ENCODE results near the gene ARHGEF12.
A peak's percentile ranks its signal among the peaks of the same experiment; 100 is the strongest.

ARHGEF12 gene

DNA sequence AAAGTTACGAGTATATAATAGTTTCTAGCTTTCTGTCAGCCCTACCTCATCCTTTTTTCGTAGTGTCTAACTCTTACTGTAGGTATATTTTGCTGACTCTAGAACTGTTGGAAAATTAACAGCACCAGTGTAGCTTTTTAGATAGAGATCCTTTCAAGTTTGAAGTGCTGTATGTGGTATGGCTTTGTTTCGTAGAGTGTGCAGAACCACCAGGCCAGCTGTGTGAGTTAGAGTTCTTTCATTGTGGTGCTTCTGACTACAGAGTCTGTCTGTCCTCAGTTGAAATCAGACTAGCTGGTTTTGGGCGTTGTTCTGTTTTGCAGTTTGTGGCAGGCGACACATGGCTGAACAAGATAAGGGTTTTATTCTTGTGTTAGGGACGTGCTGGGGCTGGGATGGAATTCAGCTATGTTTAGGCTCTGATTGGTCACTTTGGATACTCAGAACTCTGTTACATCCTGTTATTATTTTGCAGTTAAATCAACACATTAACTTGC is 3.2 kb downstream of the ARHGEF12 start:
- Histone ChIP-seq H3F3A (ENCODE audit: insufficient read depth) (peaks cover 16% of the 10 kb centered on the region), H2AFZ (ENCODE audit: low read depth, low read length, severe bottlenecking) (no peak overlapping the region), H3K79me2 (ENCODE audit: insufficient read depth, low read length) (no peaks in the 10 kb centered on the region), H3K27me3 (ENCODE audit: low read length) (no peaks in the 10 kb centered on the region), H3K9me3 (ENCODE audit: insufficient read depth, low read length) (no peaks in the 10 kb centered on the region), H4K20me1 (ENCODE audit: low read depth, low read length) (peaks cover 46% of the 10 kb centered on the region), H3K27ac (ENCODE audit: low read depth, low read length) (no peak overlapping the region), H3K36me3 (ENCODE audit: low read length) (no peaks in the 10 kb centered on the region), H3K9ac (ENCODE audit: low read length) (no peak overlapping the region), H3K4me2 (ENCODE audit: low read depth, low read length, poor library complexity, severe bottlenecking) (peak overlapping the region; percentile 3), H3K4me3 (ENCODE audit: insufficient read depth, low read length, poor library complexity, severe bottlenecking) (no peak overlapping the region), H3K9me2 (replicated peaks; ENCODE audit: insufficient read depth, low read length) (no peaks in the 10 kb centered on the region)
- TF ChIP-seq, protein P1, sequence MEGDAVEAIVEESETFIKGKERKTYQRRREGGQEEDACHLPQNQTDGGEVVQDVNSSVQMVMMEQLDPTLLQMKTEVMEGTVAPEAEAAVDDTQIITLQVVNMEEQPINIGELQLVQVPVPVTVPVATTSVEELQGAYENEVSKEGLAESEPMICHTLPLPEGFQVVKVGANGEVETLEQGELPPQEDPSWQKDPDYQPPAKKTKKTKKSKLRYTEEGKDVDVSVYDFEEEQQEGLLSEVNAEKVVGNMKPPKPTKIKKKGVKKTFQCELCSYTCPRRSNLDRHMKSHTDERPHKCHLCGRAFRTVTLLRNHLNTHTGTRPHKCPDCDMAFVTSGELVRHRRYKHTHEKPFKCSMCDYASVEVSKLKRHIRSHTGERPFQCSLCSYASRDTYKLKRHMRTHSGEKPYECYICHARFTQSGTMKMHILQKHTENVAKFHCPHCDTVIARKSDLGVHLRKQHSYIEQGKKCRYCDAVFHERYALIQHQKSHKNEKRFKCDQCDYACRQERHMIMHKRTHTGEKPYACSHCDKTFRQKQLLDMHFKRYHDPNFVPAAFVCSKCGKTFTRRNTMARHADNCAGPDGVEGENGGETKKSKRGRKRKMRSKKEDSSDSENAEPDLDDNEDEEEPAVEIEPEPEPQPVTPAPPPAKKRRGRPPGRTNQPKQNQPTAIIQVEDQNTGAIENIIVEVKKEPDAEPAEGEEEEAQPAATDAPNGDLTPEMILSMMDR (IDR thresholded peaks at IDR 0.05; ENCODE audit: insufficient read depth, low read length, poor library complexity, severe bottlenecking) = no peak
- no peak for TF ChIP-seq EZH2phosphoT487 (conservative IDR thresholded peaks at IDR 0.05; ENCODE audit: low read length)

DNA sequence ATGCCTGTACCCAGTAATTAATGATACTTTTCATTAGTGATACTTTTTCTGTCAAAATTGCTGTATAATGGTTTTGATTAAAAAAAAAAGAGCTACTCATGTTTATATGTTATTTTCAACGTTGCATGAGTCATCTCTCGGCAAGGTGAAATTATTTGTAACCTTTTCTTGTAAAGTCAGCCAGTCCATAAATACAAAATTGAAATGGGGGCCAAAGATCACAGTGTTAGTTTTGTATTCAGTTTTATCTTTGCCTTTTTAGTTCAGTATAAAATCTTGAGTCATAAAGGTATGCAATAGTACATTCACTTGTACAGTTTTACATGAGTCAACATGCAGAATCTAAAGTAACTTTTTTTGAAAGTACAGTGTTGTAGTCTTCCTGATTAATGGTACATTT is 4.3 kb downstream of the ARHGEF12 start:
- no peak for TF ChIP-seq EZH2phosphoT487 (conservative IDR thresholded peaks at IDR 0.05; ENCODE audit: low read length)
- TF ChIP-seq, protein P1 (IDR thresholded peaks at IDR 0.05; ENCODE audit: insufficient read depth, low read length, poor library complexity, severe bottlenecking) = no peak
- no peak overlapping the region for H2AFZ ChIP-seq (ENCODE audit: low read depth, low read length, severe bottlenecking)
- H3K27ac ChIP-seq (ENCODE audit: low read depth, low read length) = no peak overlapping the region
- no peaks in the 10 kb centered on the region for H3K9me2 ChIP-seq (replicated peaks; ENCODE audit: insufficient read depth, low read length)
- H3K9ac ChIP-seq (ENCODE audit: low read length) = no peak overlapping the region
- H3K4me2 ChIP-seq (ENCODE audit: low read depth, low read length, poor library complexity, severe bottlenecking) = no peak overlapping the region
- H3K79me2 ChIP-seq (ENCODE audit: insufficient read depth, low read length) = no peaks in the 10 kb centered on the region
- H3K4me3 ChIP-seq (ENCODE audit: insufficient read depth, low read length, poor library complexity, severe bottlenecking) = no peak overlapping the region
- H3F3A ChIP-seq (ENCODE audit: insufficient read depth) = peaks cover 9% of the 10 kb centered on the region
- peaks cover 54% of the 10 kb centered on the region for H4K20me1 ChIP-seq (ENCODE audit: low read depth, low read length)
- H3K27me3 ChIP-seq (ENCODE audit: low read length) = no peaks in the 10 kb centered on the region
- no peaks in the 10 kb centered on the region for H3K9me3 ChIP-seq (ENCODE audit: insufficient read depth, low read length)
- H3K36me3 ChIP-seq (ENCODE audit: low read length) = no peaks in the 10 kb centered on the region

DNA sequence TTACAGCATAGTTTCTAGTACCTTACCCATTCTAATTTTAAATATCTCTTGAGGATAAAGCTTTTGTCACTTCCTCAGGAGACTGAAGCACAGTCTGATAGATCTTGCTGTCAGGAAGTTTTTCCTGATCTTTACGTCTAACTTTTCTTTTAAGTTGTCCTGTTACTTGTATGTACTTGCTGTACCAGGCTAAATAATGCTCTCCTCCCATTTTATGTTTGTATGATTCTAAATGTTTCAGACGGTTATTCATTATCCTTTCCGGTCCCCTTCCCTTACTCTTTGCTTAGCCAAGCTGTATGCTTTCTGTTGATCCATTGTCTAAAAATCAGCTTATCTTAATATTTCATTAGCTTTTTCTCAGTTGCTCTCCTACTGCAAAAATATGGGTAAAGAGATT is 6.0 kb downstream of the ARHGEF12 start:
- TF ChIP-seq, protein P1 (IDR thresholded peaks at IDR 0.05; ENCODE audit: insufficient read depth, low read length, poor library complexity, severe bottlenecking) = no peak
- no peak for TF ChIP-seq EZH2phosphoT487 (conservative IDR thresholded peaks at IDR 0.05; ENCODE audit: low read length)
- H3K27me3 ChIP-seq (ENCODE audit: low read length) = no peaks in the 10 kb centered on the region
- no peaks in the 10 kb centered on the region for H3K9me3 ChIP-seq (ENCODE audit: insufficient read depth, low read length)
- no peaks in the 10 kb centered on the region for H3K36me3 ChIP-seq (ENCODE audit: low read length)
- no peak overlapping the region for H3K4me2 ChIP-seq (ENCODE audit: low read depth, low read length, poor library complexity, severe bottlenecking)
- peaks cover 64% of the 10 kb centered on the region for H4K20me1 ChIP-seq (ENCODE audit: low read depth, low read length)
- H2AFZ ChIP-seq (ENCODE audit: low read depth, low read length, severe bottlenecking) = no peak overlapping the region
- H3K9me2 ChIP-seq (replicated peaks; ENCODE audit: insufficient read depth, low read length) = no peaks in the 10 kb centered on the region
- H3F3A ChIP-seq (ENCODE audit: insufficient read depth) = peaks cover 4% of the 10 kb centered on the region; the same call in 1 of the 2 replicates
- H3K9ac ChIP-seq (ENCODE audit: low read length) = no peak overlapping the region
- H3K79me2 ChIP-seq (ENCODE audit: insufficient read depth, low read length) = no peaks in the 10 kb centered on the region
- no peak overlapping the region for H3K27ac ChIP-seq (ENCODE audit: low read depth, low read length)
- H3K4me3 ChIP-seq (ENCODE audit: insufficient read depth, low read length, poor library complexity, severe bottlenecking) = no peak overlapping the region
